Measurements from ENCODE around the gene ANXA1.
"Not testable (repeated sequence)": the region's sequence is repeated elsewhere in the genome, so short reads cannot be mapped to it uniquely, and the experiment has no call there.

The ANXA1 gene, protein sequence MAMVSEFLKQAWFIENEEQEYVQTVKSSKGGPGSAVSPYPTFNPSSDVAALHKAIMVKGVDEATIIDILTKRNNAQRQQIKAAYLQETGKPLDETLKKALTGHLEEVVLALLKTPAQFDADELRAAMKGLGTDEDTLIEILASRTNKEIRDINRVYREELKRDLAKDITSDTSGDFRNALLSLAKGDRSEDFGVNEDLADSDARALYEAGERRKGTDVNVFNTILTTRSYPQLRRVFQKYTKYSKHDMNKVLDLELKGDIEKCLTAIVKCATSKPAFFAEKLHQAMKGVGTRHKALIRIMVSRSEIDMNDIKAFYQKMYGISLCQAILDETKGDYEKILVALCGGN

DNA sequence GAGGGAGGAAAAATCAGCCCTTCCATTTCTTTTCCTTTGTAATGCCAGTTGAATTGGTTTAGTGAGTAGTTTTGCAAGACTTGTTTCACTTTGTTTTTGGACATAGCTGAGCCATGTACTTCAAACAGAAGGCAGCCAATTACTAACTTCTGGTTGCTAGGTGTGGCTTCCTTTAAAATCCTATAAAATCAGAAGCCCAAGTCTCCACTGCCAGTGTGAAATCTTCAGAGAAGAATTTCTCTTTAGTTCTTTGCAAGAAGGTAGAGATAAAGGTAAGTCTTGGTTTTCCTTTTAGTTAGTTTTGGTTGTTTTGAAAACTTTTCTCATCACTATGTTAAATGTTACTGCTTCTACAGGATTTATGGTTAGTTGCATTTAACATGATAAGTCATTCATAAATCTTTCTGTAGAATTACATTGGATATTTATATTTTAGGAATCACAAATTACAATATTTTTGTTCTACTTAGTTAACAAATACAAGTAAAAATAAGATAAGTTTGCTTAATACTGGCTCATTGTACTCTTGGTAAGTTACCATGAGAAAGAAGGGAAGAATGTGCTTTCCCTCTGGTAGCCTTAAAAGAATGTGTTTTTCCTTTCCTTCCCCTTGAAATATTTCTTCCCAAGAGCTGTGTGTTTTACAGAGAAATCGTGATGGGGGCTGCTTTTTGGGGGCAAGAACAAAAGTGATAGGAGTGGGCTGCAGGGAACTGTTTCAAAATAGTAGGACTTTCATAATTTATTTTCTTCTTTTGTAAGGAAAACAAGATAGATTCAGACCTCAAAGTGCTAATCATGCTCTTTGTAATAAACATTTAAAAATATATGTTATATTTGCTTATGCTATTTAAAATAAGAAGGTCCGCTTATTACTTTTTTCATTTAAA lies at the start of gene ANXA1:
Gene ANXA1 (plus strand): TSS at position 213 of the 890 bp plus-strand sequence. CDS start 6,671 bp downstream, outside the sequence.
- H3K36me3 Mint-ChIP-seq (ENCODE audit: low read depth): no peaks in the 10 kb centered on the region
- H3K4me1 Mint-ChIP-seq: peaks cover 33% of the 10 kb centered on the region
- H3K27ac Mint-ChIP-seq: peak within 1 kb of the TSS; percentile 84 to 92 (median 88)
- H3K4me3 Mint-ChIP-seq: peak within 1 kb of the TSS; percentile 63 to 80 (median 76)
- no peaks in the 10 kb centered on the region for H3K27me3 Mint-ChIP-seq (ENCODE audit: low read depth)
- H3K9me3 Mint-ChIP-seq: no peaks in the 10 kb centered on the region
- TF ChIP-seq, protein P1, sequence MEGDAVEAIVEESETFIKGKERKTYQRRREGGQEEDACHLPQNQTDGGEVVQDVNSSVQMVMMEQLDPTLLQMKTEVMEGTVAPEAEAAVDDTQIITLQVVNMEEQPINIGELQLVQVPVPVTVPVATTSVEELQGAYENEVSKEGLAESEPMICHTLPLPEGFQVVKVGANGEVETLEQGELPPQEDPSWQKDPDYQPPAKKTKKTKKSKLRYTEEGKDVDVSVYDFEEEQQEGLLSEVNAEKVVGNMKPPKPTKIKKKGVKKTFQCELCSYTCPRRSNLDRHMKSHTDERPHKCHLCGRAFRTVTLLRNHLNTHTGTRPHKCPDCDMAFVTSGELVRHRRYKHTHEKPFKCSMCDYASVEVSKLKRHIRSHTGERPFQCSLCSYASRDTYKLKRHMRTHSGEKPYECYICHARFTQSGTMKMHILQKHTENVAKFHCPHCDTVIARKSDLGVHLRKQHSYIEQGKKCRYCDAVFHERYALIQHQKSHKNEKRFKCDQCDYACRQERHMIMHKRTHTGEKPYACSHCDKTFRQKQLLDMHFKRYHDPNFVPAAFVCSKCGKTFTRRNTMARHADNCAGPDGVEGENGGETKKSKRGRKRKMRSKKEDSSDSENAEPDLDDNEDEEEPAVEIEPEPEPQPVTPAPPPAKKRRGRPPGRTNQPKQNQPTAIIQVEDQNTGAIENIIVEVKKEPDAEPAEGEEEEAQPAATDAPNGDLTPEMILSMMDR (IDR thresholded peaks at IDR 0.05; ENCODE audit: unreplicated experiment in 3 of 3): no peak

DNA sequence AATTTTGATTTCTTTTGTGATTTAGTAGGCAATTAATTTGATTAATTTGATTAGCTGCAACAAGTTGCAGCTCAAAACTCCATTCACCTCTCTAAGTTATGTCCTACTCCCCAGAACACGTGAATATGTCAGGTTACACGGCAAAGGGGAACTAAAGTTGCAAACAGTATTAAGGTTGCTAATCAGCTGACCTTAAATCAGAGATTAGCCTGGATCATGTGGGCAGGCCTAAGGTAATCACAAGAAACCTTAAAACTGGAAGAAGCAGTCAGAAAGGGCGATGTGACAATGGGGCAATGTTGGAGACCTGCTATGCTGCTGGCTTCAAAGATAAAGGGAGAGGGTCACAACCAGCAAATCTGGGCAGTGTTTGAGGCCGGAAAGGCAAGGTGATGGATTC lies 47.3 kb upstream of the ANXA1 start:
- no peaks in the 10 kb centered on the region for H3K4me1 Mint-ChIP-seq
- no peaks in the 10 kb centered on the region for H3K36me3 Mint-ChIP-seq (ENCODE audit: low read depth)
- H3K4me3 Mint-ChIP-seq: no peak overlapping the region
- no peak overlapping the region for H3K27ac Mint-ChIP-seq
- TF ChIP-seq, protein P1 (IDR thresholded peaks at IDR 0.05; ENCODE audit: unreplicated experiment in 3 of 3): no peak
- no peaks in the 10 kb centered on the region for H3K9me3 Mint-ChIP-seq
- H3K27me3 Mint-ChIP-seq (ENCODE audit: low read depth): no peaks in the 10 kb centered on the region

DNA sequence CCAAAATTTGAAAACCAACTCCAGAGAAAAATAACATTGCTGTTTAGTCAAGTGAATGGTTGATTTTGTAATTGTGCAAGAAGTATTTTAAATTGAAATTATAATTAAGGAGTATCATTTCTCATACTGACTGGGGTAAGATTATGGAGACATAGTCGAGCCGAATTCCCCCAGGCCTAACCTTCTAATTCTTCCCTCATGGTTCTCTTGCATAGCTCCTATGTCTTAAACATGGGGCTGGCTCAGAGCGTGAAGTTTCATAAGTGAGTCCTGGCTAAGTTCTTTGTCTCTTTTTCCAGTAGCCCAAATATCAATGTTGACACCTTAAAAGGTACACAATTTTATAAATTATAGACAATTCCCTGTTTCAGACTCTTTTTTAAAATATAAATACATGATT lies 46.7 kb upstream of the ANXA1 start:
- H3K4me1 Mint-ChIP-seq: no peaks in the 10 kb centered on the region
- no peak overlapping the region for H3K27ac Mint-ChIP-seq
- H3K9me3 Mint-ChIP-seq: no peaks in the 10 kb centered on the region
- H3K4me3 Mint-ChIP-seq: no peak overlapping the region
- TF ChIP-seq, protein P1 (IDR thresholded peaks at IDR 0.05; ENCODE audit: unreplicated experiment in 3 of 3): no peak
- H3K36me3 Mint-ChIP-seq (ENCODE audit: low read depth): no peaks in the 10 kb centered on the region
- H3K27me3 Mint-ChIP-seq (ENCODE audit: low read depth): no peaks in the 10 kb centered on the region

DNA sequence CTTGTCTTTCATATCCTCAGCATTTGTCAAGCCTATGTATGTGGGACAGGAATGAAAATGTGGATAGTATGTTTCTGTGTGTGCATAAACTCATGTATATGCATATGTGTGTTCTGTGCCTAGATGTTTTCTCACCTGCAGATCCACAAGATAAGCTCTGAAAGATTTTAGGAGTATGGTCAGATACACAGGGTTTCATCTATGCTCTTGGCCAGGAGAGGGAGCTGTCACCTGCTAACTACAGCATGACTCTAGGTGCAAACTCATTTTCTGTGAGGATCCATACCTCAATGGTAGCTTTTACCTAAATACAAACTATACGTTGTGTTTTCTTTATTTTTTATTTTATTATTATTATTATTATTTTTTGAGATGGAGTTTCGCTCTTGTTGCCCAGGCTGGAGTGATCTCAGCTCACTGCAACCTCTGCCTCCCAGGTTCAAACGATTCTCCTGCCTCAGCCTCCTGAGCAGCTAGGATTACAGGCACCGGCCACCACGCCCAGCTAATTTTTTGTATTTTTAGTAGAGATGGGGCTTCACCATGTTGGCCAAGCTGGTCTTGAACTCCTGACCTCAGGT lies 44.1 kb upstream of the ANXA1 start:
- H3K4me1 Mint-ChIP-seq; H3K9me3 Mint-ChIP-seq; H3K4me3 Mint-ChIP-seq; H3K27ac Mint-ChIP-seq; H3K36me3 Mint-ChIP-seq (ENCODE audit: low read depth); H3K27me3 Mint-ChIP-seq (ENCODE audit: low read depth): not testable (repeated sequence)
- TF ChIP-seq, protein P1 (IDR thresholded peaks at IDR 0.05; ENCODE audit: unreplicated experiment in 3 of 3): peak; percentile 52 to 57 (median 54)

DNA sequence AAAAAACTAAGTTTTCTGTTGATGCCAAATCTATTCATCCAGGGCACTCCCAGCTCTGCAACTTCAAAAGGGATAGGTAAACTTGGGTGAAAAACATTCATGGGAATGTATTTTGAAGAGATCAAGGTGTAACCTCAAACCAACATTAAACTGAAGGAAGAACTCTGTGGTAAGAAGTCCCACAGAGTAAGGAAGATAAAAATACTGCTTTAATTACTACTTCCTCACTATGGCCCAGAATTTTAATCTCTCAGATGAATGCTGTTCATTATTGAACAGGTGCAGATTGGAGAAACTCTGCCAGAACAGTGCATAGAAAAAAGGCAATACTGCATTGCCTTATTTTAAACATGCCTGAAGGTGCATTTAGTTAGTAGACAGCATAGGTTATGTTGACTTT lies 37.6 kb upstream of the ANXA1 start:
- no peak overlapping the region for H3K4me3 Mint-ChIP-seq
- H3K9me3 Mint-ChIP-seq: no peaks in the 10 kb centered on the region
- H3K27ac Mint-ChIP-seq: no peak overlapping the region
- peaks cover 11% of the 10 kb centered on the region for H3K4me1 Mint-ChIP-seq
- no peaks in the 10 kb centered on the region for H3K36me3 Mint-ChIP-seq (ENCODE audit: low read depth)
- peaks cover 4% of the 10 kb centered on the region for H3K27me3 Mint-ChIP-seq (ENCODE audit: low read depth)
- TF ChIP-seq, protein P1 (IDR thresholded peaks at IDR 0.05; ENCODE audit: unreplicated experiment in 3 of 3): no peak
